Tibial nerve (tissue), 4 donors: ENCODE data around the gene SKI. TPM values are rescaled to one million over a fixed set of nuclear protein-coding genes. Genes with fewer than 3 reads are reported as not detected.
A peak's percentile ranks its signal among the peaks of the same experiment; 100 is the strongest.

Experiments used
- DNase-seq, 2 donors: peaks; one replicate each; pipeline ENCODE4 v3.0.0-alpha.2; 2019; ENCODE audit warnings: low spot score in 2 of 2
- H3K27ac ChIP-seq, 4 donors: fragments of 200-600 bp; sonication (generic) in 3 of 4; one replicate each; pipeline ENCODE4 v1.5.1; 2017 to 2019; ENCODE audit warnings: mild to moderate bottlenecking in 1 of 4
- H3K27me3 ChIP-seq, 2 donors: fragments of 200-600 bp; sonication (generic) in 1 of 2; one replicate each; pipeline versions ENCODE4 v1.5.1 to v1.6.0; 2017 to 2019
- H3K36me3 ChIP-seq, 3 donors: fragments of 200-600 bp; sonication (generic); one replicate each; pipeline ENCODE4 v1.5.1; 2018 to 2019
- H3K4me1 ChIP-seq, 4 donors: fragments of 200-600 bp; sonication (generic) in 3 of 4; one replicate each; pipeline ENCODE4 v1.5.1; 2017 to 2019
- H3K4me3 ChIP-seq, 4 donors: fragments of 200-600 bp; sonication (generic) in 3 of 4; one replicate each; pipeline ENCODE4 v1.5.1; 2017 to 2019; ENCODE audit warnings: mild to moderate bottlenecking in 1 of 4, moderate library complexity in 1 of 4
- H3K9me3 ChIP-seq, 4 donors: fragments of 200-600 bp; sonication (generic) in 3 of 4; one replicate each; pipeline ENCODE4 v1.5.1; 2017 to 2019
- EP300 ChIP-seq, 2 donors: sonication (generic); formaldehyde crosslinking; IDR thresholded peaks; one replicate each; pipeline ENCODE4 v1.6.1; 2017; ENCODE audit warnings: antibody characterized with exemption in 2 of 2, mild to moderate bottlenecking in 1 of 2
- POLR2A ChIP-seq, 2 donors: fragments of 450-650 bp; IDR thresholded peaks; one replicate each; pipeline ENCODE4 v1.6.1; 2017; ENCODE audit warnings: antibody characterized with exemption in 2 of 2, mild to moderate bottlenecking in 2 of 2, moderate library complexity in 2 of 2
- WGBS, 2 donors: methylation state at CpG; one replicate each; pipeline ENCODE4 v1.1.5; 2018; 5-methylcytosine and 5-hydroxymethylcytosine counted together
- total RNA-seq, 4 donors: library from RNA; depleted of rRNA; stranded (reverse); fragments of >200 nt; gene quantifications; one replicate each; pipeline ENCODE4 v1.1.0, GENCODE V29; 2016
- TF ChIP-seq, protein P1 (sequence below), 5 experiments: fragments of 200-600 bp in 3 of 5; fragments of 450-650 bp in 2 of 5; sonication (generic) in 3 of 5; IDR thresholded peaks; one replicate each; pipeline ENCODE4 v1.5.1; 2016 to 2019; ENCODE audit warnings: antibody characterized with exemption in 5 of 5, mild to moderate bottlenecking in 3 of 5, moderate library complexity in 2 of 5

The SKI gene
- total RNA-seq, 4 donors from 2014 or later, result 62.8 to 100 (median 72.2) TPM

DNA sequence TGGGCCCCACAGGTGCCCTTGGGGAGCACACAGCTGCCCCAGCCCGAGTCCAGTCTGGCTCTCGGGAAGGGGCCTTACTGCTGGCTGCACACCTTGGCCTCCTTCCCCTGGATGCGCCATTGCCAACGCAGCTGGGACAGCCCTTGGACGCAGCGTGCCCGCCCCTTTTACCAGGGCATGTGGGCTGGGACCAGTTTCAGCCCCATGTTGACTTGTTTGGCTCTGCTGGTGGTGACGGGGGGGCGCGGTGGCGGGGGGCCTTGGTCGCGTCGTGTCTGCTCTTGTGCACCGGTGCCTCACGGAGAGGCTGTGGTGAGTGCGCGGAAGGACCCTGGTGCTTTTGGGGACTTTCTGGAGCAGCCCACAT, 19.6 kb downstream of the SKI start:
- Histone ChIP-seq H3K36me3 (no peaks in the 10 kb centered on the region), H3K27ac (peak overlapping the region in 3 of 4 donors; percentile 22 to 41 (median 34)), H3K27me3 (no peaks in the 10 kb centered on the region), H3K4me3 (no peak overlapping the region), H3K9me3 (no peaks in the 10 kb centered on the region), H3K4me1 (peaks cover 2 to 97% (median 76%) of the 10 kb centered on the region in 4 donors)
- 45 to 60% methylated on average over 3 to 14 of the region's 18 CpGs for WGBS, 2 donors
- DNase-seq, result no peak
- no peak for TF ChIP-seq EP300 (IDR thresholded peaks at IDR 0.05)
- no peak for TF ChIP-seq POLR2A (IDR thresholded peaks at IDR 0.05)
- TF ChIP-seq, protein P1, sequence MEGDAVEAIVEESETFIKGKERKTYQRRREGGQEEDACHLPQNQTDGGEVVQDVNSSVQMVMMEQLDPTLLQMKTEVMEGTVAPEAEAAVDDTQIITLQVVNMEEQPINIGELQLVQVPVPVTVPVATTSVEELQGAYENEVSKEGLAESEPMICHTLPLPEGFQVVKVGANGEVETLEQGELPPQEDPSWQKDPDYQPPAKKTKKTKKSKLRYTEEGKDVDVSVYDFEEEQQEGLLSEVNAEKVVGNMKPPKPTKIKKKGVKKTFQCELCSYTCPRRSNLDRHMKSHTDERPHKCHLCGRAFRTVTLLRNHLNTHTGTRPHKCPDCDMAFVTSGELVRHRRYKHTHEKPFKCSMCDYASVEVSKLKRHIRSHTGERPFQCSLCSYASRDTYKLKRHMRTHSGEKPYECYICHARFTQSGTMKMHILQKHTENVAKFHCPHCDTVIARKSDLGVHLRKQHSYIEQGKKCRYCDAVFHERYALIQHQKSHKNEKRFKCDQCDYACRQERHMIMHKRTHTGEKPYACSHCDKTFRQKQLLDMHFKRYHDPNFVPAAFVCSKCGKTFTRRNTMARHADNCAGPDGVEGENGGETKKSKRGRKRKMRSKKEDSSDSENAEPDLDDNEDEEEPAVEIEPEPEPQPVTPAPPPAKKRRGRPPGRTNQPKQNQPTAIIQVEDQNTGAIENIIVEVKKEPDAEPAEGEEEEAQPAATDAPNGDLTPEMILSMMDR (IDR thresholded peaks at IDR 0.05), result no peak

DNA sequence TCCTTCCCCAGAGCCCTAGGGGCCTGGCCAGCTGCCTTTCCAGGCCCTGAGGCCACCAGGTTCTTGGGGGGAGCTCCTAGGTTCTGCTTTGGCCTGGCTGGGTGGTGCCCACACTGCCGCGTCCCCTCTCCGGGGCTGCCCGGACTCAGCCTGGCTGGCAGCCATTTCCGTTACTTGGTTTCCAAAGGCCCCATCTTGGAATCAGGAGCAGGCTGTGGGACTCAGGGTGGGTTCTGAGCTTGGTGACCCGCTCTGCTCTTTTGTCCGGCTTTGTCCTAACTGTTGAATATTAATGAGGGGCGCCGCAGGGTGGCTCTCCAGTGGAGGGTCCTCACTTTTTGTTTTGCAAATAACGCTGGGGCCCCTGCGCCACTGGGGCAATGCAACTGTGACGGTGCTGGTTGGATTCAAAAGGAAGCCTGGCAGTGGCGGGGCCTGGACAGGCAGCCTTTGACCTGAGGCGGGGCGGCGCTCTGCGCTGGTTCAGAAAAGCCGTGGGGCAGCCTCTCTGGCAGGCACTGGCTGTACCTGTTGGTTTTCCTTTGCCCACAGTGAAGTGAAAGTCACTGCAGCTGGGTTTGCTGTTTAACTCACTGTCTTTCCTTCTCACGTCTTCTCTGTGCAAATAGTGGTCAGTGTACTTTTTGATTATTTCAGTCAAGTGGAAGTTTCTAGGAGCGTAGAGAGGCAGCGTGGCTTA, 20.2 kb downstream of the SKI start:
- H3K4me3 ChIP-seq, result no peak overlapping the region
- H3K4me1 ChIP-seq, result peaks cover 2 to 95% (median 70%) of the 10 kb centered on the region in 4 donors
- peaks cover 0 to 3% (median 0%) of the 10 kb centered on the region in 3 donors for H3K36me3 ChIP-seq
- DNase-seq, result no peak
- H3K27ac ChIP-seq, result peak overlapping the region; percentile 9 to 56 (median 38)
- TF ChIP-seq, protein P1 (IDR thresholded peaks at IDR 0.05), result no peak
- TF ChIP-seq POLR2A (IDR thresholded peaks at IDR 0.05) (no peak), EP300 (IDR thresholded peaks at IDR 0.05) (no peak)
- 51 to 56% methylated on average over 19 to 20 of the region's 21 CpGs for WGBS, 2 donors
- no peaks in the 10 kb centered on the region for H3K27me3 ChIP-seq
- no peaks in the 10 kb centered on the region for H3K9me3 ChIP-seq

GRCh38 chr1:2248854-2249558, 20.9 kb downstream of the SKI start:
- peaks cover 0 to 10% (median 0%) of the 10 kb centered on the region in 3 donors for H3K36me3 ChIP-seq
- H3K4me3 ChIP-seq, result no peak overlapping the region
- DNase-seq, result no peak
- no peak for TF ChIP-seq EP300 (IDR thresholded peaks at IDR 0.05)
- TF ChIP-seq, protein P1 (IDR thresholded peaks at IDR 0.05), result no peak
- TF ChIP-seq POLR2A (IDR thresholded peaks at IDR 0.05), result no peak
- peak overlapping the region; percentile 9 to 56 (median 38) for H3K27ac ChIP-seq
- 62 to 77% methylated on average over 18 to 23 of the region's 24 CpGs for WGBS, 2 donors
- H3K9me3 ChIP-seq, result no peaks in the 10 kb centered on the region
- no peaks in the 10 kb centered on the region for H3K27me3 ChIP-seq
- H3K4me1 ChIP-seq, result peaks cover 2 to 95% (median 66%) of the 10 kb centered on the region in 4 donors

GRCh38 chr1:2249559-2249906, 21.4 kb downstream of the SKI start:
- peak overlapping the region in 2 of 4 donors; percentile 34 to 56 for H3K27ac ChIP-seq
- peaks cover 0 to 11% (median 0%) of the 10 kb centered on the region in 3 donors for H3K36me3 ChIP-seq
- DNase-seq, result no peak
- 66 to 69% methylated on average over 8 of the region's 8 CpGs for WGBS, 2 donors
- H3K9me3 ChIP-seq, result no peaks in the 10 kb centered on the region
- H3K4me1 ChIP-seq, result peaks cover 2 to 95% (median 66%) of the 10 kb centered on the region in 4 donors
- no peak overlapping the region for H3K4me3 ChIP-seq
- no peak for TF ChIP-seq EP300 (IDR thresholded peaks at IDR 0.05)
- no peak for TF ChIP-seq POLR2A (IDR thresholded peaks at IDR 0.05)
- TF ChIP-seq, protein P1 (IDR thresholded peaks at IDR 0.05), result no peak
- H3K27me3 ChIP-seq, result no peaks in the 10 kb centered on the region

DNA sequence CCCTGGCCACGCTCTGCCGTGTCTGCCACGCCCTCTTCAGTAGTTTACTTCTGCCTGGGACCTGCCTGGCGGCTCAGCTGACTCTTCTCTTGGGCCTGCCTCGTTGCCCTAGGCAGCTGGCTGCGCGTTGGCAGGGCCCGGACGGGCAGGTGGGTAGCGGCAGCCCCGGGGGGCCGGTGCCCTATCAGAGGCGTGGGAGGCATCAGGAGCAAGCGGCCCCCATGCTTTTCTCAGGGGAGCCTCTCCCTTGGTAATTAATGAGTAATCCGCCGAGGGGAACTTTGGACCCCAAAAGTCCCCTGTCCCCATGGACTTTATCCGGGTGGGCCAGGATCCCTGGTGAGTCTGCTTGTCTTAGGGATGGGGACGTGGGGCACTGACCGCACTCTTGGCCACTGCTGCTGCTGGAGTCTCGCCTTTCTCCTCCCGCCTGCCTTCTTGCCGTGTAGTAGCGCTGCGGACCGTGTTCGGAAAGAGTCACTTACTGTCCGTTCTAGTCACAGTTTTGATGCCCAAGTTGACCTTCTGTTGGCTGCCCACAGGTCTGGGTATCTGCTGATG, 22.7 kb downstream of the SKI start:
- Histone ChIP-seq H3K27me3 (no peaks in the 10 kb centered on the region), H3K4me1 (peaks cover 2 to 93% (median 71%) of the 10 kb centered on the region in 4 donors), H3K4me3 (no peak overlapping the region), H3K9me3 (peaks cover 0 to 3% (median 0%) of the 10 kb centered on the region in 4 donors), H3K36me3 (peaks cover 0 to 11% (median 0%) of the 10 kb centered on the region in 3 donors), H3K27ac (no peak overlapping the region)
- WGBS, 2 donors, result 76 to 79% methylated on average over 25 to 26 of the region's 27 CpGs
- TF ChIP-seq POLR2A (IDR thresholded peaks at IDR 0.05), result no peak
- TF ChIP-seq EP300 (IDR thresholded peaks at IDR 0.05), result no peak
- TF ChIP-seq, protein P1 (IDR thresholded peaks at IDR 0.05), result no peak
- DNase-seq, result no peak
